ENCODE results near the gene UBE2J2. TPM values are rescaled to one million over a fixed set of nuclear protein-coding genes. Genes with fewer than 3 reads are reported as not detected.

UBE2J2 gene
- total and polyA plus RNA-seq, 2 experiments from 2014 or later, result 47.1 to 70.2 TPM

- Histone ChIP-seq H3K36me3 (ENCODE audit: insufficient read depth) (no peaks in the 10 kb centered on the region), H3F3A (replicated peaks; ENCODE audit: low read depth) (no peaks in the 10 kb centered on the region), H2AFZ (no peak overlapping the region), H3K4me1 (ENCODE audit: insufficient read depth) (peaks cover 3% of the 10 kb centered on the region; the same call in 1 of the 2 replicates), H3K9me2 (ENCODE audit: insufficient read depth) (no peaks in the 10 kb centered on the region), H3K79me2 (replicated peaks; ENCODE audit: insufficient read depth) (no peaks in the 10 kb centered on the region), H3K27me3 (ENCODE audit: insufficient read depth) (peaks cover 10% of the 10 kb centered on the region; the same call in 1 of the 2 replicates), H3K4me2 (no peak overlapping the region), H3K27ac (ENCODE audit: low read depth) (no peak overlapping the region), H3K4me3 (no peak overlapping the region), H4K20me1 (replicated peaks; ENCODE audit: insufficient read depth) (no peaks in the 10 kb centered on the region)
- Mint-ChIP-seq H3K4me3 (no peak overlapping the region), H3K27me3 (ENCODE audit: insufficient read depth, low read depth, poor library complexity) (peaks cover 6% of the 10 kb centered on the region), H3K36me3 (ENCODE audit: low read depth) (no peaks in the 10 kb centered on the region), H3K9me3 (no peaks in the 10 kb centered on the region), H3K4me1 (no peaks in the 10 kb centered on the region), H3K27ac (no peak overlapping the region)
- no peak for ATAC-seq
- DNase-seq (ENCODE audit: low spot score), result no peak
- no peak for TF ChIP-seq ZNF331 (CRISPR knock-in tag; IDR thresholded peaks at IDR 0.05; ENCODE audit: low read depth)
- no peak for TF ChIP-seq ZNF114 (CRISPR knock-in tag; IDR thresholded peaks at IDR 0.05)
- no peak for TF ChIP-seq JUNB (IDR thresholded peaks at IDR 0.05; ENCODE audit: unreplicated experiment)
- TF ChIP-seq EZH2phosphoT487 (IDR thresholded peaks at IDR 0.05; ENCODE audit: unreplicated experiment), result no peak
- no peak for TF ChIP-seq EZH2 (IDR thresholded peaks at IDR 0.05; ENCODE audit: low read depth, unreplicated experiment)
- TF ChIP-seq REST (IDR thresholded peaks at IDR 0.05; ENCODE audit: unreplicated experiment), result no peak
- no peak for TF ChIP-seq ETS1 (IDR thresholded peaks at IDR 0.05)
- TF ChIP-seq STAT1 (IDR thresholded peaks at IDR 0.05; ENCODE audit: unreplicated experiment), result no peak
- TF ChIP-seq POLR2AphosphoS5 (IDR thresholded peaks at IDR 0.05; ENCODE audit: low read depth), result no peak
Measured at GRCh38 chr1:1243807-1244191, 29.9 kb downstream of the UBE2J2 start.

- no peaks in the 10 kb centered on the region for H3K9me3 Mint-ChIP-seq
- ATAC-seq, result no peak
- H3K4me3 ChIP-seq, result no peak overlapping the region
- peaks cover 3% of the 10 kb centered on the region; the same call in 1 of the 2 replicates for H3K4me1 ChIP-seq (ENCODE audit: insufficient read depth)
- no peaks in the 10 kb centered on the region for H3F3A ChIP-seq (replicated peaks; ENCODE audit: low read depth)
- peaks cover 10% of the 10 kb centered on the region; the same call in 1 of the 2 replicates for H3K27me3 ChIP-seq (ENCODE audit: insufficient read depth)
- no peak overlapping the region for H3K27ac ChIP-seq (ENCODE audit: low read depth)
- H2AFZ ChIP-seq, result no peak overlapping the region
- H3K36me3 Mint-ChIP-seq (ENCODE audit: low read depth), result no peaks in the 10 kb centered on the region
- no peak overlapping the region for H3K27ac Mint-ChIP-seq
- H3K4me3 Mint-ChIP-seq, result no peak overlapping the region
- TF ChIP-seq ZNF331 (CRISPR knock-in tag; IDR thresholded peaks at IDR 0.05; ENCODE audit: low read depth) (no peak), NANOG (IDR thresholded peaks at IDR 0.05; ENCODE audit: borderline replicate concordance) (no peak), EZH2 (IDR thresholded peaks at IDR 0.05; ENCODE audit: low read depth, unreplicated experiment) (no peak)
- no peaks in the 10 kb centered on the region for H4K20me1 ChIP-seq (replicated peaks; ENCODE audit: insufficient read depth)
- no peaks in the 10 kb centered on the region for H3K9me2 ChIP-seq (ENCODE audit: insufficient read depth)
- no peaks in the 10 kb centered on the region for H3K36me3 ChIP-seq (ENCODE audit: insufficient read depth)
- H3K4me2 ChIP-seq, result no peak overlapping the region
- peaks cover 6% of the 10 kb centered on the region for H3K27me3 Mint-ChIP-seq (ENCODE audit: insufficient read depth, low read depth, poor library complexity)
- no peaks in the 10 kb centered on the region for H3K79me2 ChIP-seq (replicated peaks; ENCODE audit: insufficient read depth)
- no peak for DNase-seq (ENCODE audit: low spot score)
- no peaks in the 10 kb centered on the region for H3K4me1 Mint-ChIP-seq
Measured at GRCh38 chr1:1243266-1243660, 30.4 kb downstream of the UBE2J2 start.

All from GM23338 (cell line).